ENCODE data around the gene IER3.

The IER3 gene

DNA sequence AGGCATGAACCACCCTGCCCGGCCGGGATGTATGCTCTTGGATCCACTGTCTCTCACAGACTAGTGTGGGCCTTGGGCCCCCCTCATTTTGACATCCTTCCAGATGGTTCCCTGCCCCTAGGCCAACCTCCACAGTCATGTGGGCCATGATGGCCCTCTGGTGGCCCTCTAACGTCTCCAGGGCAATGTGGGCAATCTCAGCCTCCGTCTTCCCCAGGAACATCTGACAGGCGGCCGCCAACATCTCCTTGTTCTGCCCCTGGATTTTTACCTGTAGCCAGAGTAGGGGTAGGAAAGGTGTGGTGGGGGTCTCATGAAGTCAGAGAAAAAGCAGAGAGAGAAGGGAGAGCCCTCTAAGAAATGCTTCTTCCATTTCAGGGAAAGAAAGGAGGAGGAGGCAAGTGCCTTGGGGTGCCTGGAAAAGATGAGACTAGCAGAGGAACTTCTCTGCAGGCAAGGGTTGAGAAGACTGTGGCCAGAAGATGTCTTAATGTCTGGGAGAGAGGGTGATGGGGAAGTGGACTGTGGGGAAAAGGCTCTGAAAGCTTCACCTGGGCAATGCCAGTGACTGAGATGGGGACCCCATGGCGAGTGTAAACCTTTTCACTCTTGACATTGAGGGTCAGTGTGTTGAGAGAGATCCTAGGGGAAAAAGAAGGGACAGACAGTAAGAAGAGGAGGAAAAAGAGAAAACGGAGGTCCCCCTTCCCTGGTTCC, 3.1 kb downstream of the IER3 start:
- H3K9ac ChIP-seq (ENCODE audit: low read length): peak overlapping the region; percentile 98
- H3K4me1 ChIP-seq (ENCODE audit: control insufficient read depth, insufficient read depth, low read length): peaks cover 40% of the 10 kb centered on the region
- H3K4me3 ChIP-seq (ENCODE audit: low read length): peak overlapping the region; percentile 72
- H3K9me3 ChIP-seq (ENCODE audit: control insufficient read depth, low read length): no peaks in the 10 kb centered on the region
- no peaks in the 10 kb centered on the region for H3K27me3 ChIP-seq (ENCODE audit: control insufficient read depth, insufficient read depth, low read length)
- H3K36me3 ChIP-seq (ENCODE audit: control insufficient read depth, insufficient read depth, low read length): peaks cover 6% of the 10 kb centered on the region

DNA sequence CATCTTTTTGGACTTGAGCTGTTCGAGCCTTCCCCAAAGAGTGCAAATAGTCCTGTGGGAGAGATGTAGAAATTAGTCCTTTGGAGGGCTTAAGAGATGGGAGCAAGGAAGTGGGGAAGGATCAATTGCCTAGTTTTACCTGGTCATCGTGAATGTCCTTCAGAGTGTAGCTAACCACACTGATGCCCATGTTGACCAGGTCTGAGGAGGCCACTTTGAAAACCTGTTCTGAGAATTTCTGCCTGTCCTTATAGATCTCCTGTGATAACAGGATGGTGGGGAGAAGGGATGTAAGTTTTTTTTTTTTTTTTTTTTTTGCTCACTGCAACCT, 3.8 kb downstream of the IER3 start:
- Histone ChIP-seq H3K4me1 (ENCODE audit: control insufficient read depth, insufficient read depth, low read length) (peaks cover 40% of the 10 kb centered on the region), H3K36me3 (ENCODE audit: control insufficient read depth, insufficient read depth, low read length) (peaks cover 6% of the 10 kb centered on the region), H3K27me3 (ENCODE audit: control insufficient read depth, insufficient read depth, low read length) (no peaks in the 10 kb centered on the region), H3K9me3 (ENCODE audit: control insufficient read depth, low read length) (no peaks in the 10 kb centered on the region), H3K4me3 (ENCODE audit: low read length) (no peak overlapping the region), H3K9ac (ENCODE audit: low read length) (no peak overlapping the region)

DNA sequence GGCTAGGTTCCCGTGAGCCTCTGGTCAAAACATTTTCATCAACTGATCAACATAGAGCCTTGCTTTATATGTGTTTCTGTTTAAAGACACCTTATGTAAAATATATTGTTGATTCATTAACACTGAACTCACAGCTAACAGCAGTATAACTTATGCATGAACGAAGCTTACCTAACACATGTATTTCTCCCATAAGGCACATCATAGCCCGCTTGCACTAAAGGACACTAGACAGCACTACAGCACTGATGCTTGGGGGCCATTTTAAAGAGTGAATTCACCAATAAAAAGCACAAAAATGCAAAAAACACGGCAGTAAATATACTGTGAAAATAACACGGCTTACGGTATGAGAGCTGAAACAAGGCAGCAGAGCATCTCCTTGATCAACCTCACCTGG, 5.8 kb downstream of the IER3 start:
- Histone ChIP-seq H3K36me3 (ENCODE audit: control insufficient read depth, insufficient read depth, low read length) (peaks cover 6% of the 10 kb centered on the region), H3K9ac (ENCODE audit: low read length) (no peak overlapping the region), H3K27me3 (ENCODE audit: control insufficient read depth, insufficient read depth, low read length) (no peaks in the 10 kb centered on the region), H3K4me1 (ENCODE audit: control insufficient read depth, insufficient read depth, low read length) (peaks cover 28% of the 10 kb centered on the region), H3K4me3 (ENCODE audit: low read length) (no peak overlapping the region), H3K9me3 (ENCODE audit: control insufficient read depth, low read length) (no peaks in the 10 kb centered on the region)

DNA sequence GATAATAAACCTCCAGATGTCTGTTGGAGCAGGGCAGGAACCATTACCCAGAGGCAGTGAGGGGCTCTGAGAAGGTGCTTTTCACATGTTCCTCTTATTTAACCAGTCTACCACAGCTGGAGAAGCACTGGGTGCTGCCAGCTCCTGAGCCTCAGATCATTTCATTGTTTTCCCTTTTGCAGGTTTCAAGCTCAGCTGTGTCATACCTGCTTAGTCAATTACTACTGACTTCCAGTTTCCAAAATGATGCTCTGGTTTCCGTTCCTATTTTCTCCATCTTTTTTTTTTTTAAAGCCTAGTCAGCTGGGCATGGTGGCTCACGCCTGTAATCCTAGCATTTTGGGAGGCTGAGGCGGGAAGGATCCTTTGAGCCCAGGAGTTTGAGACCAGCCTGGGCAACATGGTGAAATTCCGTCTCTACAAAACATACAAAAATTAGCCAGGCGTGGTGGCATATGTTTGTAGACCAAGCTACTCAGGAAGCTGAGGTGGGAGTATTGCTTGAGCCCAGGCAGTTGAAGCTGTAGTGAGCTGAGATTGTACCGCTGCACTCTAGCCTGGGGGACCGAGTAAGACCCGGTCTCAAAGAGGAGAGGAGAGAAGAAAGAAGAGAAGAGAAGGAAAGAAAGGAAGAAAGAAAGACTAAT, 8.6 kb downstream of the IER3 start:
- Histone ChIP-seq H3K4me1 (ENCODE audit: control insufficient read depth, insufficient read depth, low read length) (peaks cover 23% of the 10 kb centered on the region), H3K9ac (ENCODE audit: low read length) (no peak overlapping the region), H3K27me3 (ENCODE audit: control insufficient read depth, insufficient read depth, low read length) (no peaks in the 10 kb centered on the region), H3K36me3 (ENCODE audit: control insufficient read depth, insufficient read depth, low read length) (peaks cover 6% of the 10 kb centered on the region), H3K4me3 (ENCODE audit: low read length) (no peak overlapping the region), H3K9me3 (ENCODE audit: control insufficient read depth, low read length) (no peaks in the 10 kb centered on the region)

DNA sequence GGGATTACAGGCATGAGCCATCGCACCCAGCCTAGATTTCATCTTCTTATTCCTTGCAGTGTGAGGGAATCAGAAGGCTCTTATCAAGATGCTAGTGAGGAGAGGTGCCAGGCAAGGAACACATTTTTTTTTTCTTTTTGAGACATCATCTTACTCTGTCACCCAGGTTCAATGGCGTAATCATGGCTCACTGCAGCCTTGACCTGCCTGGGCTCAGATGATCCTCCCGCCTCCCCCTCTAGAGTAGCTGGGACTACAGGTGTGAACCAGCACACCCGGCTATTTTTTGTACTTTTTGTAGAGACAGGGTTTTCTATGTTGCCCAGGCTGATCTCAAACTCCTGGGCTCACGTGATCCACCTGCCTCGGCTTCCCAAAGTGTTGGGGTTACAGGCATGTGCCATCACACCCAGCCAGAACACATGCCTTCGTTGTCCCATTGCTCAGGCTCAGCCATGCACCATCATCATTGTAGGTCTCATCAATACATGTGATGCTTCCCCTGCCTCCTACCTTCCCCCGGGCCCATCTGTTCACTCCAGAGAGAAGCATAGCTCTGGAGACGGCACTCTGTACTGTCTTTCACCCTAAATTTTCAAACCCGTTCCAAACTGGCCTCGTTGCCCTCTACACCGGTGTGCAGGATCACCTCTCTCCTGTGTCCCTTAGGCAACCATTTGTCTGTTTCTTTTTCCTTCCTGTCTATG, 12.0 kb downstream of the IER3 start:
- H3K36me3 ChIP-seq (ENCODE audit: control insufficient read depth, insufficient read depth, low read length): peaks cover 19% of the 10 kb centered on the region
- no peak overlapping the region for H3K4me3 ChIP-seq (ENCODE audit: low read length)

DNA sequence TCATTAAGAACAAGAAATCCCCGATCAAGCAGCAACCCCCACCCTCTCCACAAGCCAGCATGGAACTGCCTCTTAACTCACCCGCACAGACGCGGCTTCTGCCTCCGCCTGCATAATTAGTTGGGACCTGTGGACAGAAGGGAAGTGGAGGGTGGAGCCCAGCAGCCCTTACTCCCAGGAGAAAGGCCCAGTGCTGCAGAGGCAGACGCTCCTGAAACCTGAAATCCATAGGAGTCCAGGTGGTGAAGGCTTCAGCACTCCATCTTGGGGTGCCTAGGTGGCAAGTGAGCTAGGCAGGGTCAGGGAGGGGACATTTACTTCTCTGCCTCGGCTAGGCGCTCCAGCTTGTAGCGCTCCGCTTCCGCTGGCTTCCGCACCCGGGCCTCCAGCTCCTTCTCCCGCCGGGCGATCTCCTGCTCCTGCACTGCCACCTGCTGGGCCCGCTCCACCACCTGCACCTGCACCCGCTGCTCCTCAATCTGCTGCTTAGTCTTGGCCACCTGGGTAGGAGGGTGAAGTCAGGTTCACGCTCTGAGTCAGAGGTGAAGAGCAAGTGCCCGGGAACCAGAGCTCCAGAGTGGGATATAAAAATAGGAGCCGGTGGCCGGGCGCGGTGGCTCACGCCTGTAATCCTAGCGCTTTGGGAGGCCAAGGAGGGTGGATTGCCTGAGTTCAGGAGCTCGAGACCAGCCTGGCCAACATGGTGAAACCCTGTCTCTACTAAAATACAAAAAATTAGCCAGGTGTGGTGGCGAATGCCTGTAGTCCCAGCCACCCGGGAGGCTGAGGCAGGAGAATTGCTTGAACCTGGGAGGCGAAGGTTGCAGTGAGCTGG, 13.5 kb downstream of the IER3 start:
- H3K36me3 ChIP-seq (ENCODE audit: control insufficient read depth, insufficient read depth, low read length): peaks cover 22% of the 10 kb centered on the region
- no peak overlapping the region for H3K4me3 ChIP-seq (ENCODE audit: low read length)
- H3K9ac ChIP-seq (ENCODE audit: low read length): peak overlapping the region; percentile 57

More for the DNA sequence above, 12.0 kb downstream of the IER3 start:
- Histone ChIP-seq H3K4me1 (ENCODE audit: control insufficient read depth, insufficient read depth, low read length) (peaks cover 21% of the 10 kb centered on the region), H3K9ac (ENCODE audit: low read length) (no peak overlapping the region), H3K9me3 (ENCODE audit: control insufficient read depth, low read length) (no peaks in the 10 kb centered on the region), H3K27me3 (ENCODE audit: control insufficient read depth, insufficient read depth, low read length) (no peaks in the 10 kb centered on the region)

DNA sequence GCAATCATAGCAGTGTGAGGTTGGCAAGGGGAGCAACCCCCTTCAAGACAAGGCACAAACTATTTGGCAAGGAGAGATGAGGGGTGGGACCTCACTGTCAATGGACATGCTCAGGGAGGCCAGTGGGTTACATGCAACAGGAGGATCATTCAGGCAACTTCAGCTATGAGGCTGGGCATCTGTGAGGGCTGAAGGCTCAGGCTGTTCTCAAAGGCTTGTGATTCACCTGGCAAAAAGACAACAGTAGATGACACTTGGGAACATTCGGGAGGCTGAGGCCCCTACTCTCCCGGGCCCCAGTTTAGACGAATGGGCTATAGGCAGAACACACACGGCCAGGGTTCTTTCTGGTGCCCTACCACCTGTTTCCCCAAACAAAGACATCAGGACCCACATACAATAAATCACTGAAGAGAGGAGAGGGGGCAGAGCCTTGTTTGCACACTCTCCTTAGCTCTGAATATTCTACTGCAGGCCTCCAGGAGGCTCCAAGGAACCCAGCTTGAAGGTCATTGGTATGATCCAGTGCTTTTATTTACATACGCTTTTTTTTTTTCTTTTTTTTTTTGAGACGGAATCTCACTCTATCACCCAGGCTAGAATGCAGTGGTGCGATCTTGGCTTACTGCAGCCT, 16.3 kb downstream of the IER3 start:
- Histone ChIP-seq H3K4me3 (ENCODE audit: low read length) (no peak overlapping the region), H3K4me1 (ENCODE audit: control insufficient read depth, insufficient read depth, low read length) (peaks cover 28% of the 10 kb centered on the region), H3K27me3 (ENCODE audit: control insufficient read depth, insufficient read depth, low read length) (no peaks in the 10 kb centered on the region), H3K9ac (ENCODE audit: low read length) (no peak overlapping the region), H3K9me3 (ENCODE audit: control insufficient read depth, low read length) (no peaks in the 10 kb centered on the region), H3K36me3 (ENCODE audit: control insufficient read depth, insufficient read depth, low read length) (peaks cover 38% of the 10 kb centered on the region)

More for the DNA sequence above, 13.5 kb downstream of the IER3 start:
- no peaks in the 10 kb centered on the region for H3K9me3 ChIP-seq (ENCODE audit: control insufficient read depth, low read length)
- H3K4me1 ChIP-seq (ENCODE audit: control insufficient read depth, insufficient read depth, low read length): peaks cover 15% of the 10 kb centered on the region
- H3K27me3 ChIP-seq (ENCODE audit: control insufficient read depth, insufficient read depth, low read length): no peaks in the 10 kb centered on the region

DNA sequence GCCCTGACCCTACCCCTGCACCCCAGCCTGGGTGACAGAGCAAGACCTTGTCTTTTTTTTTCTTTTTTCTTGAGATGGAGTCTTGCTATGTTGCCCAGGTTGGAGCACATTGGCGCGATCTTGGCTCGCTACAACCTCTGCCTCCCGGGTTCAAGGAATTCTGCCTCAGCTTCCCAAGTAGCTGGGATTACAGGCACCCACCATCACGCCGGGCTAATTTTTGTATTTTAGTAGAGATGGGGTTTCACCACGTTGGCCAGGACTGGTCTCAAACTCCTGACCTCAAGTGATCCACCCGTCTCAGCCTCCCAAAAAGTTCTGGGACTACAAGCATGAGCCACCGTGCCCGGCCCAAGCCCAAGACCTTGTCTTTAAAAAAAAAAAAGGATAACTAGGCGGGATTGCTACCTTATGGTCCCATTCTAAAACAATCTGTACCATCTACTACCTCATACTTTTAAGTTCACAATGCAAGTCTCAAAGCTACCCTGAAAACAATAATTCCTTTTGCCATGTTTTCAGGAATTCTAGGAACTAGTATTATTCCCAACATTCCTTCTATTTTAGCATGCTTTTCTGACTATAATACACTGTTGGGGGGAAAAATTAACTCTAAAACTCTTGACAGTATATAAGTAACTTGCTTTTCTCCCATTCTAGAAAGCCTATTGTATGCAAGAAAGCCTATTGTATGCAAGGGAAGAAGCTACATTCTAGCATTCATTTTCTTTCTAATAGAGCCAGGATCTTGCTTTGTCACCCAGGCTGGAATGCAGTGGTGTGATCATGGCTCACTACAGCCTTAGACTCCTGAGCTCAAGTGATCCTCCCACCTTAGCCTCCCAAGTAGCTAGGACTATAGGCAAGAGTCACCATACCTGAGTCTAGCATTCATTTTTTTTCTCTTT, 17.6 kb downstream of the IER3 start:
- Histone ChIP-seq H3K4me1 (ENCODE audit: control insufficient read depth, insufficient read depth, low read length) (peaks cover 39% of the 10 kb centered on the region), H3K36me3 (ENCODE audit: control insufficient read depth, insufficient read depth, low read length) (peaks cover 42% of the 10 kb centered on the region), H3K4me3 (ENCODE audit: low read length) (no peak overlapping the region), H3K9ac (ENCODE audit: low read length) (no peak overlapping the region), H3K27me3 (ENCODE audit: control insufficient read depth, insufficient read depth, low read length) (no peaks in the 10 kb centered on the region), H3K9me3 (ENCODE audit: control insufficient read depth, low read length) (no peaks in the 10 kb centered on the region)

DNA sequence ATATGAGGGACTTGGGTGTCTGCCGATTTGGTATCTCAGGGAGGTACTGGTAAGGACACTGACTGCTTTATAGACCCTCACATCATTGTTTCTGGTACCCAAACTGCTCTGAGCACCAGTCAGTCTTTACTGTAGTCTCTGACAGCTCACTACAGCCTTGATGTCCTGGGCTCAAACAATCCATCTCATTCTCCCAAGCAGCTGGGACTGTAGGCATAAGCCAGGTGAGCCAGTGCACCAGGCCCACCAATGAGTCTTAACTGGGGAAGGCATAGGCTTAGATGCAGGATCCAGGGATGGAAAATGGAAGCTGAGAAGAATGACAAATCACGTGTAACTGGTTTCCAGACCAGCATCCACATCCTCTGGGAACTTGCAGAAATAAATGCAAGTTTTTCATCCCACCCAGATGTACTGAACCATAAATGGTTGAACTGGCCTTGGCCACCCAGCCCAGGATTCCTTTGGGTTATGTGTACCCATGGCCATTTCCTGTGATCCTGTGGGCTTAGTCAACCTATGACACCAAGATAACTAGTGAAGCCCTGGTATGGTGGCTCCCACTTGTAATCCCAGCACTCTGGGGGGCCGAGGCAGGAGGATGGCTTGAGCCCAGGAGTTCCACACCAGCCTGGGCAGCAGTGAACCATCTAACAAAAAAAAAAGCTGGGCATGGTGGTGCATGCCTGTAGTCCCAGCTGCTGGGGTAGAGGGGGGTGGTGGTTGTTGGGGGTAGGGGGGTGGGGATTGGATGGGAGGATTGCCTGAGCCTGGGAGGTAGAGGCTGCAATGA, 18.4 kb downstream of the IER3 start:
- no peaks in the 10 kb centered on the region for H3K27me3 ChIP-seq (ENCODE audit: control insufficient read depth, insufficient read depth, low read length)
- H3K9me3 ChIP-seq (ENCODE audit: control insufficient read depth, low read length): no peaks in the 10 kb centered on the region
- H3K4me3 ChIP-seq (ENCODE audit: low read length): no peak overlapping the region
- H3K9ac ChIP-seq (ENCODE audit: low read length): no peak overlapping the region
- peaks cover 34% of the 10 kb centered on the region for H3K4me1 ChIP-seq (ENCODE audit: control insufficient read depth, insufficient read depth, low read length)
- peaks cover 42% of the 10 kb centered on the region for H3K36me3 ChIP-seq (ENCODE audit: control insufficient read depth, insufficient read depth, low read length)

DNA sequence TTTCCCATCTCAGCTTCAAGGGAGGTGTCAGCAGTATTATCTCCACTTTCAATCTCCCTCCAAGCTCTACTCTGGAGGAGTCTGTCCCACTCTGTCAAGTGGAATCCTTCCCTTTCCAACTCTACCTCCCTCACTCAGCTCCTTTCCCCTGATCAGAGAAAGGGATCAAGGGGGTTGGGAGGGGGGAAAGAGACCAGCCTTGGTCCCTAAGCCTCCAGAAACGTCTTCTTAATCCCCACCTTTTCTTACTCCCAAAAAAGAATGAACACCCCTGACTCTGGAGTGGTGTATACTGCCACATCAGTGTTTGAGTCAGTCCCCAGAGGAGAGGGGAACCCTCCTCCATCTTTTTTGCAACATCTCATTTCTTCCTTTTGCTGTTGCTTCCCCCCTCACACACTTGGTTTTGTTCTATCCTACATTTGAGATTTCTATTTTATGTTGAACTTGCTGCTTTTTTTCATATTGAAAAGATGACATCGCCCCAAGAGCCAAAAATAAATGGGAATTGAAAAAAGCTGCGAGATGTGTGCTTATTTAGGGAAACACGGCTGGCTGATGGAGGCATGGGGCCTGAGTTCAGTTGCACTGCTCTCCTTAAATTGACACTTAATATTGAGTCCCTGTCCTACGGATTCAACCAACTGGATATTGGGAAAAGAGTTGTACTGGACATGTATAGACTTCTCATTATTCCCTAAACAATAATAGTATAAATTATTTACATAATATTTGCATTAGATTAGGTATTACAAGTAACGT, 19.3 kb downstream of the IER3 start:
- Histone ChIP-seq H3K4me1 (ENCODE audit: control insufficient read depth, insufficient read depth, low read length) (peaks cover 26% of the 10 kb centered on the region), H3K9ac (ENCODE audit: low read length) (peak overlapping the region; percentile 29), H3K36me3 (ENCODE audit: control insufficient read depth, insufficient read depth, low read length) (peaks cover 39% of the 10 kb centered on the region), H3K4me3 (ENCODE audit: low read length) (no peak overlapping the region), H3K27me3 (ENCODE audit: control insufficient read depth, insufficient read depth, low read length) (no peaks in the 10 kb centered on the region), H3K9me3 (ENCODE audit: control insufficient read depth, low read length) (no peaks in the 10 kb centered on the region)
